ENCODE data around the gene AMELX.
A peak's percentile ranks its signal among the peaks of the same experiment; 100 is the strongest.

Gene AMELX

GRCh38 chrX:11311706-11312105 lies 18.5 kb downstream of the AMELX start:
- no peak for DNase-seq

DNA sequence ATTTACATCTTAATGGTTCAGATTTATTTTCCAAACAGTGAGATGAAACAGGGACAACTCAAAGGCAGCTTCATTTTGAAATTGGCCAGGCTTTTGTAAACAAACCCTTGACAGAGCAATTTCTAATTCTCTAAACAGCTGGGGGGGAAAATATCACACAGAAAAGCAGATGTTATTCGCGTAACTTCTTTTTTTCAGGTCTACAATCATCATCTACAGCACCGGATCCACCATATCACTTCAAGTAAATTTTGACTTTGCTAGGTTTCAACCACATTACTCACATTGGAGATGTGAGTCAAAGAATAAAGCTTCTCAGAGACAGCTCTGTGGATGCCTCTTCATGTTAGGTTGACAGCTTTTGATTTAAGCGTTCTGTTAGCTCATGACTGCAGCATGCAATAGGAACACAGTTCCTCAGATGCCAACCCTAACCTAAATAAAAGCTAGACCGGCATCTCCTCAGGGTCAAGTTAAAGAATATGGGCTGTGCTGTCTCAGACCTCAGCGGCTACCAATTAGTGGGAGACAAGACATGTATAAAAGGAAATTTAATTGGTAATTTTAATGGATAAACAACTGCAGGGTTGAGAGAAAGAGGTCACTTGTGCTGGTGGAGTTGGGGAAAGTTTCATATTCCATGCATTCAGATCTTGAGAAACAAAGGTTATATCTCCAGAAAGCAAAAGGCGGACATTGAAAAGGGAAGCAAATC lies 26.8 kb downstream of the AMELX start:
- no peak for DNase-seq

DNA sequence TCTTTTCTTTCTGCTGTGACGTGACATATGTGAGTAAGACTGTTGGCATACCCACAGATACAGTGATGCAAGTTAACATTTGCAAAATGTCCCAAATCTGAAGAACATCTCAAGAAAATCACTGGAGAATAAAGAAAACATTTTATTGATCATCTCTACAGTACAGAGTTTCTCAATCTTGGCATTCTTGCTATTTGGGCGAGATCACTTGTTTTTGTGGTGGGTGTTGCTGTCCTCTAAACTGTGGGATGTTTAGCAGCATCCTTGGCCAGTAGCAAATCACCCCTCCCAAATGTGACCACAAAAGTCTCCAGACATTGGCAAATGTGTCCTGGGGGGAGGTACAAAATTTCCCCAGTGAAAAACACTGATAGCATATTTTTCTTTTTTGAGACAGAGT lies 28.8 kb downstream of the AMELX start:
- no peak for DNase-seq

- no peak for DNase-seq
Observed at GRCh38 chrX:11328134-11328533, 34.9 kb downstream of the AMELX start.

GRCh38 chrX:11329021-11329420 lies 35.8 kb downstream of the AMELX start:
- no peak for DNase-seq

DNA sequence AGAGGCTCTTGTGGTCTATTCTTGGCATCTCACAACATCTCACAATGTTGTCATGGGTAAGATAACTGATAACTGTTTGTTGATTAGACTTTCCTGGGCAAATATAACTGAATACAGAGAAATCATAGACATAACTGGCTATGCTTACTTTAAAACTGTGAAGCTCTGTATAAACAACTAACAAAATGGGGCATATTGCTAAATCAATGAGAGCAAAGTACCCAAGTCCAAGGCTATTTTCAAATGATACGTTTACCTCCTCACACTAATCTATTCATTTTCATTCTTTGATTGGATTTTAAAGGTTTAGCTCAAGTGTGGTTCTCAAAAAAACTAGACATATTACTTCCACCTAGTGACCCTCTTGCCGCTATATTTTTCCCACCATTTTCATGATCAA lies 38.6 kb downstream of the AMELX start:
- no peak for DNase-seq

- no peak for DNase-seq
Observed at GRCh38 chrX:11334165-11334564, 41.0 kb downstream of the AMELX start.

GRCh38 chrX:11336201-11336600 lies 43.0 kb downstream of the AMELX start:
- DNase-seq: no peak

DNA sequence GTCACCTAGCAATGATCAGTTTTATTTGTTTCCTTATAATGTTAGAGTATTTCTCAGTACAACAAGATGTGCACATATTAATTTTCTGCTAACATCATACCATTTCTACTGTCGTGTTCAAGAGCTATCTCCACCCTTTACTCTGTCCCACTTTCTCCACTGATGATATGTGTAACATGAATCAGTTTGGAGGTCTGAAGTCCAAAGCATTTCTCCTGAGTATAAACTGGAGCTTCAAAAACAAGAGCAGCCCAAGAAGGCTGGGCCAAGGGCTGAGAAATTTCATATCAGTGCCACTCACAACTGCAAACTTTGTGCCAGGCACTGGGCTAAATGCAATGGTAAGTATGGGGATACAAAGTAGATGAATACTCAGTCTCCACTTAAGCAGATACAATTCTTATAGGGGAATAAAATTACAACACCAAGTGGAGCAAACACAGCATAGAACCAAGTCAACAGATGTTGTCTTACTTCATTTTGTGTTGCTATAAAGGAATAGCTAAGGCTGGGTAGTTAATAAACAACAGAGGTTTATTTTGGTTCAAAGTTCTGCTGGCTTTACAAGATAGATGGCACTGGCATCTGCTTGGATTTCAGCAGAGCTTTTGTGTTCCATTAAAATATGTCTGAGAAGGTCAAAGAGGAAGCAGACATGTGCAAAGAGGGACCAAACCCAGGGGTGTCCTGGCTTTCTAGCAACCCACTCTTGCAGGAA lies 44.2 kb downstream of the AMELX start:
- no peak for DNase-seq

GRCh38 chrX:11341274-11342201 lies 48.3 kb downstream of the AMELX start:
- peak; percentile 1 for DNase-seq

- no peak for DNase-seq
Observed at GRCh38 chrX:11342673-11343072, 49.5 kb downstream of the AMELX start.

- no peak for DNase-seq
Observed at GRCh38 chrX:11346121-11346682, 53.0 kb downstream of the AMELX start.

- no peak for DNase-seq
Observed at GRCh38 chrX:11347300-11347699, 54.1 kb downstream of the AMELX start.

DNA sequence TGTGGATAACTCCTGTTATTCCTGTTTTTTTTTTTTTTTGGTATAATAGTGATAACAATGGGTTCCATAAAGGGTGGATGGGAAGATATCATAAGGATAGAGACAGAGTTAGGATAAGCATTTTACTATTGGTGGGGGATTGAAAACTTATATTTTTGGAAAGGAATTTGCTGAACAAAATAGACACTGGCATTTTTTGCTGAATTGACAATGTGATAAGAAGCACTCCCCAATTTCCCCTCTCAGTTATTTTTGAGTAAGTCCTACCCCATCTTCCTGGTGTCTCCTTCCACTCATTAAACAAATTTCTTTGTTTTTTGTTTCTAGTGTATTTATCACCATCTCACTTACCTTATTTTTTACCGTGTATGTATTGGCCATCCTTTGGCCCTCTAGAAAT lies 55.8 kb downstream of the AMELX start:
- DNase-seq: no peak

- no peak for DNase-seq
Observed at GRCh38 chrX:11349661-11350337, 56.6 kb downstream of the AMELX start.

All from activated naive CD4-positive, alpha-beta T cell treated with Interleukin-2 at 50 U/mL for 16 hours (primary cell).